Ascending aorta (tissue), 2 donors: ENCODE data around the gene RHOT2. TPM values are rescaled to one million over a fixed set of nuclear protein-coding genes. Genes with fewer than 3 reads are reported as not detected.

Experiments used
- DNase-seq, 2 donors: peaks; one replicate each; pipeline ENCODE4 v3.0.0-alpha.2; 2019; ENCODE audit warnings: low spot score in 2 of 2
- H3K27ac ChIP-seq, 2 donors: fragments of 200-600 bp; sonication (generic); one replicate each; pipeline ENCODE4 v1.5.1; 2016 to 2017; ENCODE audit warnings: mild to moderate bottlenecking in 1 of 2
- H3K27me3 ChIP-seq: fragments of 200-600 bp; sonication (generic); one replicate; pipeline ENCODE4 v1.5.1; 2017
- H3K36me3 ChIP-seq, 2 donors: fragments of 200-600 bp; sonication (generic); one replicate each; pipeline ENCODE4 v1.5.1; 2016
- H3K4me1 ChIP-seq, 2 donors: fragments of 200-600 bp; sonication (generic); one replicate each; pipeline ENCODE4 v1.5.1; 2016 to 2017; ENCODE audit warnings: mild to moderate bottlenecking in 1 of 2
- H3K4me3 ChIP-seq, 2 donors: fragments of 200-600 bp; sonication (generic); one replicate each; pipeline ENCODE4 v1.5.1; 2016 to 2017; ENCODE audit warnings: mild to moderate bottlenecking in 1 of 2
- H3K9me3 ChIP-seq, 2 donors: fragments of 200-600 bp; sonication (generic); one replicate each; pipeline ENCODE4 v1.5.1; 2016
- CTCF ChIP-seq, 3 experiments: fragments of 200-600 bp in 2 of 3; fragments of 450-650 bp in 1 of 3; sonication (generic) in 2 of 3; IDR thresholded peaks; one replicate each; pipeline ENCODE4 v1.5.1; 2016 to 2019; ENCODE audit warnings: antibody characterized with exemption in 3 of 3, mild to moderate bottlenecking in 1 of 3, moderate library complexity in 1 of 3
- intact Hi-C: fragments of 100-400 bp; cut with DNase I; formaldehyde crosslinking; loops from one replicate; pipeline ENCODE4 v1.15.1; 2023
- total RNA-seq: library from RNA; depleted of rRNA; stranded (reverse); fragments of >200 nt; gene quantifications from one replicate; pipeline ENCODE4 v1.1.0, GENCODE V29; 2016

RHOT2 gene
- total RNA-seq, 1 donor from 2014 or later, result 41.8 TPM

- no peak for DNase-seq
- H3K9me3 ChIP-seq, result no peaks in the 10 kb centered on the region
- H3K4me1 ChIP-seq, result no peaks in the 10 kb centered on the region
- no peak overlapping the region for H3K4me3 ChIP-seq
- TF ChIP-seq CTCF (IDR thresholded peaks at IDR 0.05), result no peak
- peaks cover 26 to 39% of the 10 kb centered on the region in 2 donors for H3K36me3 ChIP-seq
- intact Hi-C loops, result no loop called here
- H3K27ac ChIP-seq, result no peak overlapping the region
- H3K27me3 ChIP-seq, result no peaks in the 10 kb centered on the region
Observed at GRCh38 chr16:624526-625070, 43.3 kb upstream of the RHOT2 start.

- H3K27ac ChIP-seq, result no peak overlapping the region
- DNase-seq, result no peak
- H3K9me3 ChIP-seq, result no peaks in the 10 kb centered on the region
- H3K4me3 ChIP-seq, result no peak overlapping the region
- H3K4me1 ChIP-seq, result no peaks in the 10 kb centered on the region
- no peak for TF ChIP-seq CTCF (IDR thresholded peaks at IDR 0.05)
- H3K27me3 ChIP-seq, result no peaks in the 10 kb centered on the region
- intact Hi-C loops, result no loop called here
- peaks cover 26 to 39% of the 10 kb centered on the region in 2 donors for H3K36me3 ChIP-seq
Observed at GRCh38 chr16:625117-625976, 42.6 kb upstream of the RHOT2 start.

GRCh38 chr16:625977-626765, 41.8 kb upstream of the RHOT2 start:
- H3K4me1 ChIP-seq, result peaks cover 0 to 5% of the 10 kb centered on the region in 2 donors
- intact Hi-C loops, result no loop called here
- TF ChIP-seq CTCF (IDR thresholded peaks at IDR 0.05), result no peak
- H3K36me3 ChIP-seq, result peaks cover 26 to 39% of the 10 kb centered on the region in 2 donors
- no peak overlapping the region for H3K27ac ChIP-seq
- no peaks in the 10 kb centered on the region for H3K9me3 ChIP-seq
- no peaks in the 10 kb centered on the region for H3K27me3 ChIP-seq
- DNase-seq, result no peak
- H3K4me3 ChIP-seq, result no peak overlapping the region

- Histone ChIP-seq H3K4me3 (no peak overlapping the region), H3K9me3 (no peaks in the 10 kb centered on the region), H3K27me3 (no peaks in the 10 kb centered on the region), H3K4me1 (peaks cover 0 to 5% of the 10 kb centered on the region in 2 donors), H3K27ac (no peak overlapping the region), H3K36me3 (peaks cover 26 to 39% of the 10 kb centered on the region in 2 donors)
- DNase-seq, result no peak
- intact Hi-C loops, result no loop called here
- TF ChIP-seq CTCF (IDR thresholded peaks at IDR 0.05), result no peak
Observed at GRCh38 chr16:626787-627453, 41.0 kb upstream of the RHOT2 start.

- Histone ChIP-seq H3K9me3 (no peaks in the 10 kb centered on the region), H3K27ac (no peak overlapping the region), H3K4me3 (no peak overlapping the region), H3K27me3 (no peaks in the 10 kb centered on the region), H3K4me1 (peaks cover 0 to 5% of the 10 kb centered on the region in 2 donors), H3K36me3 (peaks cover 26 to 39% of the 10 kb centered on the region in 2 donors)
- DNase-seq, result no peak
- intact Hi-C loops, result no loop called here
- no peak for TF ChIP-seq CTCF (IDR thresholded peaks at IDR 0.05)
Observed at GRCh38 chr16:627454-628239, 40.3 kb upstream of the RHOT2 start.
